Thyroid gland (tissue), 4 donors: Measurements from ENCODE around the gene FCHSD2. TPM values are rescaled to one million over a fixed set of nuclear protein-coding genes. Genes with fewer than 3 reads are reported as not detected.

Source experiments
- DNase-seq, 2 donors: peaks; one replicate each; pipeline ENCODE4 v3.0.0-alpha.2; 2019
- H3K27ac ChIP-seq, 3 donors: fragments of 200-600 bp; sonication (generic); 1 replicate in 2 of 3; 2 replicates in 1 of 3; pipeline ENCODE4 v1.5.1; 2016 to 2019; ENCODE audit warnings: mild to moderate bottlenecking in 1 of 3, moderate library complexity in 1 of 3
- H3K27me3 ChIP-seq: fragments of 200-600 bp; sonication (generic); one replicate; pipeline ENCODE4 v1.5.1; 2019
- H3K36me3 ChIP-seq, 2 donors: fragments of 200-600 bp; sonication (generic); one replicate each; pipeline ENCODE4 v1.5.1; 2016 to 2019
- H3K4me1 ChIP-seq, 2 donors: fragments of 200-600 bp; sonication (generic); one replicate each; pipeline ENCODE4 v1.5.1; 2017 to 2019
- H3K4me3 ChIP-seq, 3 donors: fragments of 200-600 bp; sonication (generic); replicated peaks in 1 of 3; 1 replicate in 2 of 3; 2 replicates in 1 of 3; pipeline ENCODE4 v1.5.1; 2016; ENCODE audit warnings: mild to moderate bottlenecking in 1 of 3
- H3K9me3 ChIP-seq: fragments of 200-600 bp; sonication (generic); one replicate; pipeline ENCODE4 v1.5.1; 2017
- POLR2A ChIP-seq, 2 donors: fragments of 450-650 bp; IDR thresholded peaks; one replicate each; pipeline ENCODE4 v1.6.1; 2017; ENCODE audit warnings: antibody characterized with exemption in 2 of 2, mild to moderate bottlenecking in 2 of 2, moderate library complexity in 1 of 2
- WGBS, 2 donors: methylation state at CpG; one replicate each; pipeline ENCODE4 v1.1.5; 2017; 5-methylcytosine and 5-hydroxymethylcytosine counted together
- intact Hi-C: fragments of 100-400 bp; cut with DNase I; formaldehyde crosslinking; loops from one replicate; pipeline ENCODE4 v1.15.1; 2023
- total RNA-seq, 4 donors: library from RNA; depleted of rRNA; stranded (reverse); fragments of >200 nt; gene quantifications; one replicate each; pipeline ENCODE4 v1.2.3, GENCODE V29; 2016
- TF ChIP-seq, protein P1 (sequence below), 6 experiments: fragments of 200-600 bp in 3 of 6; fragments of 450-650 bp in 3 of 6; sonication (generic) in 3 of 6; IDR thresholded peaks; one replicate each; pipeline ENCODE4 v1.5.1; 2016 to 2019; ENCODE audit warnings: antibody characterized with exemption in 6 of 6, mild to moderate bottlenecking in 2 of 6, inconsistent platforms in 1 of 6, moderate library complexity in 1 of 6

The FCHSD2 gene
- total RNA-seq, 4 donors from 2014 or later: 13.5 to 21.7 (median 16.9) TPM

DNA sequence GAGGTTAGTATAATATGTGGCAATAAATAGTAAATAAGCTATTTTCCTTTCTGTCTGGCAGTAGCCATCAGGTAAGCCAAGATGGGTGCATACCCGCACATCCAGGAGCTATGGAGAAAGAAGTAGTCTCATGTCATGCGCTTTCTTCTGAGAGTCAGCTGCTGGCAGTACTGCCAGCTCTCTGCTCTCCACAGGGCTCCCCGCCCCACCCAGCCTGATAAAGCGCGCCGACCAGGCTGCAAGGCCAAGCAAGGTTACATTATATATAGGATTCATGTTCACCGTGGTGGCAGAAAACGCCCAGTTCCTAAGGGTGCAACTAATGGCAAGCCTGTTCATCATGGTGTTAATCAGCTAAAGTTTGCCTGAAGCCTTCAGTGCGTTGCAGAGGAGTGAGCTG lies 201.7 kb downstream of the FCHSD2 start:
- Histone ChIP-seq H3K27ac (no peak overlapping the region), H3K36me3 (no peaks in the 10 kb centered on the region), H3K4me1 (no peaks in the 10 kb centered on the region), H3K4me3 (no peak overlapping the region), H3K27me3 (no peaks in the 10 kb centered on the region), H3K9me3 (no peaks in the 10 kb centered on the region)
- 96 to 97% methylated on average over 9 of the region's 9 CpGs for WGBS, 2 donors
- intact Hi-C loops: no loop called here
- no peak for DNase-seq
- TF ChIP-seq, protein P1, sequence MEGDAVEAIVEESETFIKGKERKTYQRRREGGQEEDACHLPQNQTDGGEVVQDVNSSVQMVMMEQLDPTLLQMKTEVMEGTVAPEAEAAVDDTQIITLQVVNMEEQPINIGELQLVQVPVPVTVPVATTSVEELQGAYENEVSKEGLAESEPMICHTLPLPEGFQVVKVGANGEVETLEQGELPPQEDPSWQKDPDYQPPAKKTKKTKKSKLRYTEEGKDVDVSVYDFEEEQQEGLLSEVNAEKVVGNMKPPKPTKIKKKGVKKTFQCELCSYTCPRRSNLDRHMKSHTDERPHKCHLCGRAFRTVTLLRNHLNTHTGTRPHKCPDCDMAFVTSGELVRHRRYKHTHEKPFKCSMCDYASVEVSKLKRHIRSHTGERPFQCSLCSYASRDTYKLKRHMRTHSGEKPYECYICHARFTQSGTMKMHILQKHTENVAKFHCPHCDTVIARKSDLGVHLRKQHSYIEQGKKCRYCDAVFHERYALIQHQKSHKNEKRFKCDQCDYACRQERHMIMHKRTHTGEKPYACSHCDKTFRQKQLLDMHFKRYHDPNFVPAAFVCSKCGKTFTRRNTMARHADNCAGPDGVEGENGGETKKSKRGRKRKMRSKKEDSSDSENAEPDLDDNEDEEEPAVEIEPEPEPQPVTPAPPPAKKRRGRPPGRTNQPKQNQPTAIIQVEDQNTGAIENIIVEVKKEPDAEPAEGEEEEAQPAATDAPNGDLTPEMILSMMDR (IDR thresholded peaks at IDR 0.05): no peak
- no peak for TF ChIP-seq POLR2A (IDR thresholded peaks at IDR 0.05)

DNA sequence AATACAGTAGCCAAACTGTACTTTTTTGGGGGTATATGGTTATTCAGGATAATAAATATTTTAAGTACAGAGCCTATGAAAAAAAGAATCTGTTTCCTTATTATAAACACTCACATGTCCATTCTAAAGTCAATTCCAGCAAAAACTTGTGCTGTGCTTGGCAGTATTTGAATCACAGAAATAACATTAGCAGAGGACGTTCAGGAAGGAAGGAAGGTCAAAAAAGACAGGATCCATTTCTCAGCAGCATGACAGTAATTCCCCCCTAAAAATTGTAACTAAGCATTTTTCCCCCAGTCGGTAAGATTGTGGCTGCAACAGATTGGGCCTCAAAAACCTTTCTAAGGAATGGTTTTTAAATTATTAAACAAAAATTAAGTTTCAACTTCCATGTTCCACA lies 203.1 kb downstream of the FCHSD2 start:
- intact Hi-C loops: no loop called here
- H3K9me3 ChIP-seq: no peaks in the 10 kb centered on the region
- 62 to 67% methylated on average over 2 of the region's 2 CpGs for WGBS, 2 donors

DNA sequence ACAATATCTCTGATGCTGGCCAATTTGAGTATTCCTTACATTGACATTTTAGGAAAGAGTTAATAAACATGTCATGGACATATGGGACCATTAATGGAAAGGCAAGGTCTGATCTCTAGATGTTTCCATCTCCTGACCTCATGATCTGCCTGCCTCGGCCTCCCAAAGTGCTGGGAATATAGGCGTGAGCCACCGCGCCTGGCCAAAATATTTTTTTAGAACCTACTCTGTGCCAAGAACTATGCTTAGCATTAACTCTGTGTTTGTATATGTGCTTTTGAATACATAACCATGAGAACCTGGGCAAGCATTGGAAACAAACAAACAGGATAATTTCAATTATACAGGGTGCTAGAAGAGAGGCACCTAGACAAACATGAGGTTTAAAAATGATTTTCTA lies 204.7 kb downstream of the FCHSD2 start:
- intact Hi-C loops: no loop called here
- H3K36me3 ChIP-seq: no peaks in the 10 kb centered on the region
- H3K27me3 ChIP-seq: no peaks in the 10 kb centered on the region
- no peak for DNase-seq
- TF ChIP-seq POLR2A (IDR thresholded peaks at IDR 0.05): no peak
- TF ChIP-seq, protein P1 (IDR thresholded peaks at IDR 0.05): no peak
- H3K4me3 ChIP-seq: no peak overlapping the region
- H3K27ac ChIP-seq: no peak overlapping the region
- H3K4me1 ChIP-seq: no peaks in the 10 kb centered on the region
- no peaks in the 10 kb centered on the region for H3K9me3 ChIP-seq
- WGBS, 2 donors: 83 to 90% methylated on average over 4 of the region's 4 CpGs

More for the DNA sequence above, 203.1 kb downstream of the FCHSD2 start:
- DNase-seq: no peak
- Histone ChIP-seq H3K36me3 (no peaks in the 10 kb centered on the region), H3K4me3 (no peak overlapping the region), H3K27ac (no peak overlapping the region), H3K27me3 (no peaks in the 10 kb centered on the region), H3K4me1 (no peaks in the 10 kb centered on the region)
- TF ChIP-seq POLR2A (IDR thresholded peaks at IDR 0.05): no peak
- TF ChIP-seq, protein P1 (IDR thresholded peaks at IDR 0.05): no peak

DNA sequence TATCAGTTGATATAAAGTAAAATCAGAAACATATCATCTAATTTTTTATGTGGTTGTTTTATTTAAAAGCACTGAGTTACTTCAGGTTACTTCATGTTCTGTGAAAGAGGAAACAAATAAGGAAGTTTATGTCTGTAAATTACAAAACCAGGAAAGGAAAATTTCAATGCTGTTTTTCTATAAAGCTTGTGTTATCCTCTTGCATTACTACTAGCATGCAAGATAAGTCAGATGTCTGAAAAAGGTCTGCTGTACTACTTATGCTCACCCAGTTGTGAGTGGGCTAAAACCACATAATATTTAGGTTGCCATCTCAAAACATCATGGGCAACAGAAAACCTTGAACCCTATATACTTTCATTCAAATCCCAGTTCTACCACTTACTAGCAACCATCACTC lies 206.4 kb downstream of the FCHSD2 start:
- Histone ChIP-seq H3K27ac (no peak overlapping the region), H3K4me1 (no peaks in the 10 kb centered on the region), H3K36me3 (no peaks in the 10 kb centered on the region), H3K4me3 (no peak overlapping the region), H3K9me3 (no peaks in the 10 kb centered on the region), H3K27me3 (no peaks in the 10 kb centered on the region)
- TF ChIP-seq, protein P1 (IDR thresholded peaks at IDR 0.05): no peak
- no peak for TF ChIP-seq POLR2A (IDR thresholded peaks at IDR 0.05)
- intact Hi-C loops: no loop called here
- DNase-seq: no peak

DNA sequence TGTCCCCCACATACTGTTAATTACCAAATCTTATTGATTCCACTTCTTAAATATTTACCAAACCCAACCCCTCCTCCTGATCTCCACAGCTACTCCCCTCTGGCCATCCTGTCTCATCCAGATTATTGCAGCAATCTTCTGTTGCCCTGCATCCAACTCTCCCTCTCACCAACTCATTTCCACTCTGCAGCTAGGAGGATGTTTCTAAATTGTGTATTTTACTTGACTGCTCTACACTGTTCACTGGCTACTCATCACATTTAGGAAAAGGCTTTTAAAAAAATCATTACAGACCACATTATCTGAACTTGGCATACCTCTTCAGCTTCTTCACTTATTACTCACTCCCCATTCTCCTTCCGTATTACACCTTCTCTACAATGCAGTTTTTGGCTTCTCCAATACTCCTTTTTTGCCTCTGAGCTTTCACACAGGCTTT lies 210.0 kb downstream of the FCHSD2 start:
- Histone ChIP-seq H3K9me3 (no peaks in the 10 kb centered on the region), H3K27ac (no peak overlapping the region), H3K27me3 (no peaks in the 10 kb centered on the region), H3K4me3 (no peak overlapping the region), H3K4me1 (no peaks in the 10 kb centered on the region), H3K36me3 (no peaks in the 10 kb centered on the region)
- intact Hi-C loops: no loop called here
- WGBS, 2 donors: 93 to 97% methylated on average over 1 of the region's 1 CpG
- TF ChIP-seq, protein P1 (IDR thresholded peaks at IDR 0.05): no peak
- no peak for TF ChIP-seq POLR2A (IDR thresholded peaks at IDR 0.05)
- DNase-seq: no peak
